ENCODE results near the gene SLC44A1.

Gene SLC44A1

DNA sequence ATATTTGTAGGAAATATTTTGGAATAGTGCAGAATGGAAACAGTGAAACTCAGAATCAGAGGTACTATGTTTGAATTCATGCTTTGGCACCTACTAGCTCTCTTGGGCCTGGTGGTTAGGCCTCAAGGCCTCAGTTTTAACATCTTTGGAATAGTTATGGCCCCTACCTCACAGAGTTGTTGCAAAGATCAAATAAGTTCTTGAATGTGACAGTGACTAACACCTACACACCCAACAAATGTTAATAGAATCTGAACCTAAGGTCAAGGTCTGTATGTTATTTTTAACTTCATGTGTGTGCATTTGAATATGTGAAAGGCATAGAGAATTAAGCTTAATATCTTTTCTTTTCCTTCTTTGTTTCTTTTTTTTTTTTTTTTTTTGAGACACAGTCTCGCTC is 87.3 kb downstream of the SLC44A1 start:
- H3K4me2 ChIP-seq (ENCODE audit: low read length, poor library complexity, severe bottlenecking), result no peak overlapping the region
- 100% methylated on average over 1 of the region's 1 CpG for WGBS

DNA sequence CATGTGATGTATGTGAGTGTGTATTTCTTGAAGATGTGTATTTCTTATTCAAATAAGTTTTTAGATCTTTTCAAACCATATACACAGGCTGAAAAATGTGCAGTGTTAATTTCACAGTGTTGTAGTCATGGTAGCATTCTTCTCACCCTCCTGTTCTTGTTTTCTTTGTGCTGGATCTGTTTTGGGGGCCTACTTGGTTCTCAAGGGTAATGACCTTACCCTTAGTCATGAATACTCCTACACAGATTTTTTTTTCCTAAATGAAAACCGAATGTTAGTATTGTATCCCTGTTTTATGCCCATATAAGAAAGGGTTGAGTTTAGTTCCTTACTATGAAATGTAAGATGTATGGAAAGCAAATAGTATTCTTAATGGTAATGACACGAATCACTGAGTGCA is 88.0 kb downstream of the SLC44A1 start:
- Histone ChIP-seq H3K4me2 (ENCODE audit: low read length, poor library complexity, severe bottlenecking) (no peak overlapping the region), H4K8ac (ENCODE audit: low read length) (no peak overlapping the region), H3K23ac (ENCODE audit: low read length in 2 of 2) (no peak overlapping the region), H4K91ac (ENCODE audit: low read length) (no peak overlapping the region), H3K4me3 (ENCODE audit: insufficient read depth in 1 of 2, low read depth in 1 of 2, low read length in 2 of 2) (peak overlapping the region in 1 of 2 experiments; percentile 40), H3K9ac (ENCODE audit: low read length) (peak overlapping the region; percentile 91), H3K36me3 (ENCODE audit: control insufficient read depth in 1 of 2, insufficient read depth in 2 of 2, low read depth in 1 of 2, low read length in 2 of 2) (peaks cover 3 to 20% of the 10 kb centered on the region in 2 experiments), H2BK120ac (ENCODE audit: low read depth, low read length) (no peak overlapping the region), H2BK15ac (ENCODE audit: low read depth, poor library complexity, severe bottlenecking) (no peak overlapping the region), H3K27me3 (ENCODE audit: control insufficient read depth in 1 of 2, insufficient read depth in 1 of 2, low read length in 2 of 2) (no peaks in the 10 kb centered on the region), H3K4ac (ENCODE audit: low read depth in 1 of 2, low read length in 2 of 2) (no peak overlapping the region), H3K14ac (ENCODE audit: low read length in 2 of 2) (no peak overlapping the region), H3K4me1 (ENCODE audit: control insufficient read depth, insufficient read depth, low read depth, low read length) (no peaks in the 10 kb centered on the region), H2AK5ac (ENCODE audit: low read length, severe bottlenecking) (no peak overlapping the region), H2BK5ac (ENCODE audit: low read depth, low read length, poor library complexity, severe bottlenecking) (no peak overlapping the region), H3K18ac (ENCODE audit: low read depth in 1 of 2, low read length in 2 of 2) (no peak overlapping the region), H3K79me1 (replicated peaks; ENCODE audit: low read length, poor library complexity, severe bottlenecking) (peaks cover 3% of the 10 kb centered on the region), H2BK12ac (ENCODE audit: low read length in 2 of 2) (no peak overlapping the region), H2AFZ (ENCODE audit: low read depth, low read length) (no peak overlapping the region), H3K9me3 (ENCODE audit: control insufficient read depth, low read length) (no peaks in the 10 kb centered on the region), H3K27ac (ENCODE audit: low read length, poor library complexity, severe bottlenecking) (no peak overlapping the region)
- WGBS, result no CpG with 5 or more reads among the region's 2 CpGs
- no peak for DNase-seq

More for the DNA sequence above, 87.3 kb downstream of the SLC44A1 start:
- Histone ChIP-seq H2BK12ac (ENCODE audit: low read length in 2 of 2) (no peak overlapping the region), H4K8ac (ENCODE audit: low read length) (no peak overlapping the region), H3K14ac (ENCODE audit: low read length in 2 of 2) (no peak overlapping the region), H2AFZ (ENCODE audit: low read depth, low read length) (no peak overlapping the region), H4K91ac (ENCODE audit: low read length) (no peak overlapping the region), H3K27ac (ENCODE audit: low read length, poor library complexity, severe bottlenecking) (no peak overlapping the region), H3K18ac (ENCODE audit: low read depth in 1 of 2, low read length in 2 of 2) (no peak overlapping the region), H3K36me3 (ENCODE audit: control insufficient read depth in 1 of 2, insufficient read depth in 2 of 2, low read depth in 1 of 2, low read length in 2 of 2) (peaks cover 3 to 13% of the 10 kb centered on the region in 2 experiments), H2BK5ac (ENCODE audit: low read depth, low read length, poor library complexity, severe bottlenecking) (no peak overlapping the region), H3K79me1 (replicated peaks; ENCODE audit: low read length, poor library complexity, severe bottlenecking) (peaks cover 3% of the 10 kb centered on the region), H2AK5ac (ENCODE audit: low read length, severe bottlenecking) (no peak overlapping the region), H3K9ac (ENCODE audit: low read length) (peak overlapping the region; percentile 91), H3K9me3 (ENCODE audit: control insufficient read depth, low read length) (no peaks in the 10 kb centered on the region), H3K4me1 (ENCODE audit: control insufficient read depth, insufficient read depth, low read depth, low read length) (no peaks in the 10 kb centered on the region), H3K27me3 (ENCODE audit: control insufficient read depth in 1 of 2, insufficient read depth in 1 of 2, low read length in 2 of 2) (no peaks in the 10 kb centered on the region), H3K23ac (ENCODE audit: low read length in 2 of 2) (no peak overlapping the region), H3K4ac (ENCODE audit: low read depth in 1 of 2, low read length in 2 of 2) (no peak overlapping the region), H2BK120ac (ENCODE audit: low read depth, low read length) (no peak overlapping the region), H3K4me3 (ENCODE audit: insufficient read depth in 1 of 2, low read depth in 1 of 2, low read length in 2 of 2) (no peak overlapping the region), H2BK15ac (ENCODE audit: low read depth, poor library complexity, severe bottlenecking) (no peak overlapping the region)
- DNase-seq, result no peak

DNA sequence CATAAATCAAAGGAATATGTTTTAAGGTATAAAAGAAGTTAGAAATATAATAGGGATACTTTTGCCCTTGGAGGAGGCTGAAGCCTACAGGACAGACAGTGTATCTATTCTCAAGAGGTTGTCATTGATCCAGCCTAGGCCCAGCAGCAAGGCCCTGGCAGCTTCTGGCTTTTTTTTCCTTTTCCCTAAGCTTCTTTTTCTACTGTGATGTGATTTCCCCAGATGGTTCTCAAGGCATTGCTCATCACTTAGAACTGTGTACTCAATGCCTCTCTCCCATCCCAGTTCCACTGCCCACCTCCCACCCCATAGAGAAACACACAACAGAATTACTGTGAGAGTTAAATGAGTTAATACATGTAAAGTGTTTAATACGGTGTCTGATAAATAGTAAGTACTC is 88.6 kb downstream of the SLC44A1 start:
- no peak overlapping the region for H3K23ac ChIP-seq (ENCODE audit: low read length in 2 of 2)
- peaks cover 3% of the 10 kb centered on the region for H3K79me1 ChIP-seq (replicated peaks; ENCODE audit: low read length, poor library complexity, severe bottlenecking)
- peaks cover 3 to 26% of the 10 kb centered on the region in 2 experiments for H3K36me3 ChIP-seq (ENCODE audit: control insufficient read depth in 1 of 2, insufficient read depth in 2 of 2, low read depth in 1 of 2, low read length in 2 of 2)
- no peaks in the 10 kb centered on the region for H3K27me3 ChIP-seq (ENCODE audit: control insufficient read depth in 1 of 2, insufficient read depth in 1 of 2, low read length in 2 of 2)
- H2BK120ac ChIP-seq (ENCODE audit: low read depth, low read length), result no peak overlapping the region
- H4K8ac ChIP-seq (ENCODE audit: low read length), result no peak overlapping the region
- no peak overlapping the region for H2BK5ac ChIP-seq (ENCODE audit: low read depth, low read length, poor library complexity, severe bottlenecking)
- H2AK5ac ChIP-seq (ENCODE audit: low read length, severe bottlenecking), result no peak overlapping the region
- no peak overlapping the region for H2AFZ ChIP-seq (ENCODE audit: low read depth, low read length)
- H3K14ac ChIP-seq (ENCODE audit: low read length in 2 of 2), result no peak overlapping the region
- no peak overlapping the region for H3K18ac ChIP-seq (ENCODE audit: low read depth in 1 of 2, low read length in 2 of 2)
- WGBS, result no CpG with 5 or more reads among the region's 1 CpG
- H3K9me3 ChIP-seq (ENCODE audit: control insufficient read depth, low read length), result no peaks in the 10 kb centered on the region
- H3K4ac ChIP-seq (ENCODE audit: low read depth in 1 of 2, low read length in 2 of 2), result no peak overlapping the region
- H3K4me3 ChIP-seq (ENCODE audit: insufficient read depth in 1 of 2, low read depth in 1 of 2, low read length in 2 of 2), result peak overlapping the region in 1 of 2 experiments; percentile 40
- H4K91ac ChIP-seq (ENCODE audit: low read length), result no peak overlapping the region
- DNase-seq, result no peak
- H2BK12ac ChIP-seq (ENCODE audit: low read length in 2 of 2), result no peak overlapping the region
- no peak overlapping the region for H3K4me2 ChIP-seq (ENCODE audit: low read length, poor library complexity, severe bottlenecking)
- H3K27ac ChIP-seq (ENCODE audit: low read length, poor library complexity, severe bottlenecking), result no peak overlapping the region
- no peak overlapping the region for H2BK15ac ChIP-seq (ENCODE audit: low read depth, poor library complexity, severe bottlenecking)
- no peaks in the 10 kb centered on the region for H3K4me1 ChIP-seq (ENCODE audit: control insufficient read depth, insufficient read depth, low read depth, low read length)
- H3K9ac ChIP-seq (ENCODE audit: low read length), result peak overlapping the region; percentile 91

DNA sequence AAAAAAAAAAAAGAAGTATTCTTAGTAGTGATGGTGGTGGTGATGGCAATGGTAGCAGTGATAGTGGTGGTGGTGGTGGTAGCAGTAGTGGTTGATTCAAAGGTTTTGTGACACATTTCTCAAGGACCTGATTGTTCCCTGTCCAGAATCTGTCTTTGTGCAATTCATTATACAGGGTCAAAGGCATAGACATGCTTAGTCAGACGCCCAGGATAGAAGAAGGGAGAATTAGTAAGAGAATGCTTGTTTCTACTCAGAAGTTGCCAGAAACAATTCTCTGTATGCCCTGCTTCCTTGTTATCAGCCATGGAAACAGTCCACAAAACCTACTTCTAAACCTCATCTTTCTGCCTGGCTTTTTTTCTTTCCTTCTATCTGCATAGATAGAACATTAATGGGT is 89.4 kb downstream of the SLC44A1 start:
- Histone ChIP-seq H2BK5ac (ENCODE audit: low read depth, low read length, poor library complexity, severe bottlenecking) (no peak overlapping the region), H2BK12ac (ENCODE audit: low read length in 2 of 2) (no peak overlapping the region), H3K4me1 (ENCODE audit: control insufficient read depth, insufficient read depth, low read depth, low read length) (no peaks in the 10 kb centered on the region), H4K91ac (ENCODE audit: low read length) (no peak overlapping the region), H3K18ac (ENCODE audit: low read depth in 1 of 2, low read length in 2 of 2) (no peak overlapping the region), H3K4ac (ENCODE audit: low read depth in 1 of 2, low read length in 2 of 2) (no peak overlapping the region), H3K27me3 (ENCODE audit: control insufficient read depth in 1 of 2, insufficient read depth in 1 of 2, low read length in 2 of 2) (no peaks in the 10 kb centered on the region), H3K79me1 (replicated peaks; ENCODE audit: low read length, poor library complexity, severe bottlenecking) (peaks cover 4% of the 10 kb centered on the region), H3K9ac (ENCODE audit: low read length) (peak overlapping the region; percentile 91), H3K4me2 (ENCODE audit: low read length, poor library complexity, severe bottlenecking) (no peak overlapping the region), H2AK5ac (ENCODE audit: low read length, severe bottlenecking) (no peak overlapping the region), H2AFZ (ENCODE audit: low read depth, low read length) (no peak overlapping the region), H3K27ac (ENCODE audit: low read length, poor library complexity, severe bottlenecking) (no peak overlapping the region), H3K14ac (ENCODE audit: low read length in 2 of 2) (no peak overlapping the region), H4K8ac (ENCODE audit: low read length) (no peak overlapping the region), H2BK120ac (ENCODE audit: low read depth, low read length) (no peak overlapping the region), H2BK15ac (ENCODE audit: low read depth, poor library complexity, severe bottlenecking) (no peak overlapping the region), H3K4me3 (ENCODE audit: insufficient read depth in 1 of 2, low read depth in 1 of 2, low read length in 2 of 2) (peak overlapping the region in 1 of 2 experiments; percentile 12), H3K23ac (ENCODE audit: low read length in 2 of 2) (no peak overlapping the region), H3K36me3 (ENCODE audit: control insufficient read depth in 1 of 2, insufficient read depth in 2 of 2, low read depth in 1 of 2, low read length in 2 of 2) (peaks cover 3 to 34% of the 10 kb centered on the region in 2 experiments), H3K9me3 (ENCODE audit: control insufficient read depth, low read length) (no peaks in the 10 kb centered on the region)
- 100% methylated on average over 1 of the region's 1 CpG for WGBS
- no peak for DNase-seq

Measured in mesenchymal stem cell (in vitro differentiated cells and primary cell).